ENCODE measurements around the gene CCNB3.

GRCh38 chrX:50333308-50333707 is 128.7 kb downstream of the CCNB3 start:
- TF ChIP-seq CTCF (IDR thresholded peaks at IDR 0.05; ENCODE audit: insufficient read depth, low read length, poor library complexity, severe bottlenecking), result no peak
- TF ChIP-seq EZH2phosphoT487 (conservative IDR thresholded peaks at IDR 0.05; ENCODE audit: low read length), result no peak

Data from SU-DHL-6 (cell line).